ENCODE results near the gene SEMA3A. TPM values are rescaled to one million over a fixed set of nuclear protein-coding genes. Genes with fewer than 3 reads are reported as not detected.

SEMA3A gene
- total and polyA plus RNA-seq, 2 experiments from 2014 or later, result 19.8 to 46.4 TPM

DNA sequence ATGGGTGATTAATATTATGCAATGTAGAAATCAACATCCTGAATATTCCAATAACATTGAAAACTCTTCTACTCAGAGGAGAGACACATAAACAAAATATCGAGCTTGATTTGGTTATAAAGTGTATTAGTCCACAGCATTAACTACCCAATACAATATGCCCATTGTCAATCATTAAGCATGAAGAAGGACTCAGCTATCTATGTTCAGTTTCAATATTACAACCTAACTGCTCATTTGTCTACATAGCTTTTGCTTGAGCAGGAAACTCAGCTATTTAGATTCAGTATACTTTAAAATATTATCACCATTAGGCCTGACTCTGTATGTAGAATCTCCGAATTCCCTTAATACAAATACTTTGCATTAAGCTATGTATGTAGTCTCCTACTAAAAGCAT lies 262.6 kb downstream of the SEMA3A start:
- ATAC-seq (no peak), DNase-seq (ENCODE audit: low spot score) (no peak)
- H3K4me3 ChIP-seq, result no peak overlapping the region
- no peak overlapping the region for H3K4me2 ChIP-seq
- no peaks in the 10 kb centered on the region for H3K27me3 ChIP-seq (ENCODE audit: insufficient read depth)
- H3K27ac ChIP-seq (ENCODE audit: low read depth), result no peak overlapping the region
- no peaks in the 10 kb centered on the region for H3K4me1 ChIP-seq (ENCODE audit: insufficient read depth)
- H2AFZ ChIP-seq, result no peak overlapping the region
- Mint-ChIP-seq H3K9me3 (no peaks in the 10 kb centered on the region), H3K27me3 (ENCODE audit: insufficient read depth, low read depth, poor library complexity) (no peaks in the 10 kb centered on the region), H3K36me3 (ENCODE audit: low read depth) (no peaks in the 10 kb centered on the region), H3K27ac (no peak overlapping the region), H3K4me3 (no peak overlapping the region), H3K4me1 (0 out of 3 replicates have a peak, but pooled peaks cover 2% of the 10 kb centered on the region)
- TF ChIP-seq, protein P1, sequence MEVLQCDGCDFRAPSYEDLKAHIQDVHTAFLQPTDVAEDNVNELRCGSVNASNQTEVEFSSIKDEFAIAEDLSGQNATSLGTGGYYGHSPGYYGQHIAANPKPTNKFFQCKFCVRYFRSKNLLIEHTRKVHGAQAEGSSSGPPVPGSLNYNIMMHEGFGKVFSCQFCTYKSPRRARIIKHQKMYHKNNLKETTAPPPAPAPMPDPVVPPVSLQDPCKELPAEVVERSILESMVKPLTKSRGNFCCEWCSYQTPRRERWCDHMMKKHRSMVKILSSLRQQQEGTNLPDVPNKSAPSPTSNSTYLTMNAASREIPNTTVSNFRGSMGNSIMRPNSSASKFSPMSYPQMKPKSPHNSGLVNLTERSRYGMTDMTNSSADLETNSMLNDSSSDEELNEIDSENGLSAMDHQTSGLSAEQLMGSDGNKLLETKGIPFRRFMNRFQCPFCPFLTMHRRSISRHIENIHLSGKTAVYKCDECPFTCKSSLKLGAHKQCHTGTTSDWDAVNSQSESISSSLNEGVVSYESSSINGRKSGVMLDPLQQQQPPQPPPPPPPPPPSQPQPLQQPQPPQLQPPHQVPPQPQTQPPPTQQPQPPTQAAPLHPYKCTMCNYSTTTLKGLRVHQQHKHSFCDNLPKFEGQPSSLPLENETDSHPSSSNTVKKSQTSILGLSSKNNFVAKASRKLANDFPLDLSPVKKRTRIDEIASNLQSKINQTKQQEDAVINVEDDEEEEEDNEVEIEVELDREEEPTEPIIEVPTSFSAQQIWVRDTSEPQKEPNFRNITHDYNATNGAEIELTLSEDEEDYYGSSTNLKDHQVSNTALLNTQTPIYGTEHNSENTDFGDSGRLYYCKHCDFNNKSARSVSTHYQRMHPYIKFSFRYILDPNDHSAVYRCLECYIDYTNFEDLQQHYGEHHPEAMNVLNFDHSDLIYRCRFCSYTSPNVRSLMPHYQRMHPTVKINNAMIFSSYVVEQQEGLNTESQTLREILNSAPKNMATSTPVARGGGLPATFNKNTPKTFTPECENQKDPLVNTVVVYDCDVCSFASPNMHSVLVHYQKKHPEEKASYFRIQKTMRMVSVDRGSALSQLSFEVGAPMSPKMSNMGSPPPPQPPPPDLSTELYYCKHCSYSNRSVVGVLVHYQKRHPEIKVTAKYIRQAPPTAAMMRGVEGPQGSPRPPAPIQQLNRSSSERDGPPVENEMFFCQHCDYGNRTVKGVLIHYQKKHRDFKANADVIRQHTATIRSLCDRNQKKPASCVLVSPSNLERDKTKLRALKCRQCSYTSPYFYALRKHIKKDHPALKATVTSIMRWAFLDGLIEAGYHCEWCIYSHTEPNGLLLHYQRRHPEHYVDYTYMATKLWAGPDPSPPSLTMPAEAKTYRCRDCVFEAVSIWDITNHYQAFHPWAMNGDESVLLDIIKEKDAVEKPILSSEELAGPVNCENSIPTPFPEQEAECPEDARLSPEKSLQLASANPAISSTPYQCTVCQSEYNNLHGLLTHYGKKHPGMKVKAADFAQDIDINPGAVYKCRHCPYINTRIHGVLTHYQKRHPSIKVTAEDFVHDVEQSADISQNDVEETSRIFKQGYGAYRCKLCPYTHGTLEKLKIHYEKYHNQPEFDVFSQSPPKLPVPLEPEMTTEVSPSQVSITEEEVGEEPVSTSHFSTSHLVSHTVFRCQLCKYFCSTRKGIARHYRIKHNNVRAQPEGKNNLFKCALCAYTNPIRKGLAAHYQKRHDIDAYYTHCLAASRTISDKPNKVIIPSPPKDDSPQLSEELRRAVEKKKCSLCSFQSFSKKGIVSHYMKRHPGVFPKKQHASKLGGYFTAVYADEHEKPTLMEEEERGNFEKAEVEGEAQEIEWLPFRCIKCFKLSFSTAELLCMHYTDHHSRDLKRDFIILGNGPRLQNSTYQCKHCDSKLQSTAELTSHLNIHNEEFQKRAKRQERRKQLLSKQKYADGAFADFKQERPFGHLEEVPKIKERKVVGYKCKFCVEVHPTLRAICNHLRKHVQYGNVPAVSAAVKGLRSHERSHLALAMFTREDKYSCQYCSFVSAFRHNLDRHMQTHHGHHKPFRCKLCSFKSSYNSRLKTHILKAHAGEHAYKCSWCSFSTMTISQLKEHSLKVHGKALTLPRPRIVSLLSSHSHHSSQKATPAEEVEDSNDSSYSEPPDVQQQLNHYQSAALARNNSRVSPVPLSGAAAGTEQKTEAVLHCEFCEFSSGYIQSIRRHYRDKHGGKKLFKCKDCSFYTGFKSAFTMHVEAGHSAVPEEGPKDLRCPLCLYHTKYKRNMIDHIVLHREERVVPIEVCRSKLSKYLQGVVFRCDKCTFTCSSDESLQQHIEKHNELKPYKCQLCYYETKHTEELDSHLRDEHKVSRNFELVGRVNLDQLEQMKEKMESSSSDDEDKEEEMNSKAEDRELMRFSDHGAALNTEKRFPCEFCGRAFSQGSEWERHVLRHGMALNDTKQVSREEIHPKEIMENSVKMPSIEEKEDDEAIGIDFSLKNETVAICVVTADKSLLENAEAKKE (CRISPR knock-in tag; IDR thresholded peaks at IDR 0.05), result no peak
- TF ChIP-seq EZH2 (IDR thresholded peaks at IDR 0.05; ENCODE audit: low read depth, unreplicated experiment), result no peak
- no peak for TF ChIP-seq NANOG (IDR thresholded peaks at IDR 0.05; ENCODE audit: borderline replicate concordance)
- TF ChIP-seq, protein P2, sequence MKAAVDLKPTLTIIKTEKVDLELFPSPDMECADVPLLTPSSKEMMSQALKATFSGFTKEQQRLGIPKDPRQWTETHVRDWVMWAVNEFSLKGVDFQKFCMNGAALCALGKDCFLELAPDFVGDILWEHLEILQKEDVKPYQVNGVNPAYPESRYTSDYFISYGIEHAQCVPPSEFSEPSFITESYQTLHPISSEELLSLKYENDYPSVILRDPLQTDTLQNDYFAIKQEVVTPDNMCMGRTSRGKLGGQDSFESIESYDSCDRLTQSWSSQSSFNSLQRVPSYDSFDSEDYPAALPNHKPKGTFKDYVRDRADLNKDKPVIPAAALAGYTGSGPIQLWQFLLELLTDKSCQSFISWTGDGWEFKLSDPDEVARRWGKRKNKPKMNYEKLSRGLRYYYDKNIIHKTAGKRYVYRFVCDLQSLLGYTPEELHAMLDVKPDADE (IDR thresholded peaks at IDR 0.05), result no peak
- TF ChIP-seq EZH2phosphoT487 (IDR thresholded peaks at IDR 0.05; ENCODE audit: unreplicated experiment), result no peak
- no peak for TF ChIP-seq CREB1 (CRISPR knock-in tag; IDR thresholded peaks at IDR 0.05; ENCODE audit: low read depth)
- no peak for TF ChIP-seq STAT1 (IDR thresholded peaks at IDR 0.05; ENCODE audit: unreplicated experiment)
- TF ChIP-seq ZNF114 (CRISPR knock-in tag; IDR thresholded peaks at IDR 0.05), result no peak
- no peak for TF ChIP-seq JUNB (IDR thresholded peaks at IDR 0.05; ENCODE audit: unreplicated experiment)
- TF ChIP-seq ZNF331 (CRISPR knock-in tag; IDR thresholded peaks at IDR 0.05; ENCODE audit: low read depth), result no peak
- TF ChIP-seq, protein P3, sequence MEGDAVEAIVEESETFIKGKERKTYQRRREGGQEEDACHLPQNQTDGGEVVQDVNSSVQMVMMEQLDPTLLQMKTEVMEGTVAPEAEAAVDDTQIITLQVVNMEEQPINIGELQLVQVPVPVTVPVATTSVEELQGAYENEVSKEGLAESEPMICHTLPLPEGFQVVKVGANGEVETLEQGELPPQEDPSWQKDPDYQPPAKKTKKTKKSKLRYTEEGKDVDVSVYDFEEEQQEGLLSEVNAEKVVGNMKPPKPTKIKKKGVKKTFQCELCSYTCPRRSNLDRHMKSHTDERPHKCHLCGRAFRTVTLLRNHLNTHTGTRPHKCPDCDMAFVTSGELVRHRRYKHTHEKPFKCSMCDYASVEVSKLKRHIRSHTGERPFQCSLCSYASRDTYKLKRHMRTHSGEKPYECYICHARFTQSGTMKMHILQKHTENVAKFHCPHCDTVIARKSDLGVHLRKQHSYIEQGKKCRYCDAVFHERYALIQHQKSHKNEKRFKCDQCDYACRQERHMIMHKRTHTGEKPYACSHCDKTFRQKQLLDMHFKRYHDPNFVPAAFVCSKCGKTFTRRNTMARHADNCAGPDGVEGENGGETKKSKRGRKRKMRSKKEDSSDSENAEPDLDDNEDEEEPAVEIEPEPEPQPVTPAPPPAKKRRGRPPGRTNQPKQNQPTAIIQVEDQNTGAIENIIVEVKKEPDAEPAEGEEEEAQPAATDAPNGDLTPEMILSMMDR (conservative IDR thresholded peaks at IDR 0.05; ENCODE audit: low read depth in 2 of 2), result no peak
- TF ChIP-seq, protein P4, sequence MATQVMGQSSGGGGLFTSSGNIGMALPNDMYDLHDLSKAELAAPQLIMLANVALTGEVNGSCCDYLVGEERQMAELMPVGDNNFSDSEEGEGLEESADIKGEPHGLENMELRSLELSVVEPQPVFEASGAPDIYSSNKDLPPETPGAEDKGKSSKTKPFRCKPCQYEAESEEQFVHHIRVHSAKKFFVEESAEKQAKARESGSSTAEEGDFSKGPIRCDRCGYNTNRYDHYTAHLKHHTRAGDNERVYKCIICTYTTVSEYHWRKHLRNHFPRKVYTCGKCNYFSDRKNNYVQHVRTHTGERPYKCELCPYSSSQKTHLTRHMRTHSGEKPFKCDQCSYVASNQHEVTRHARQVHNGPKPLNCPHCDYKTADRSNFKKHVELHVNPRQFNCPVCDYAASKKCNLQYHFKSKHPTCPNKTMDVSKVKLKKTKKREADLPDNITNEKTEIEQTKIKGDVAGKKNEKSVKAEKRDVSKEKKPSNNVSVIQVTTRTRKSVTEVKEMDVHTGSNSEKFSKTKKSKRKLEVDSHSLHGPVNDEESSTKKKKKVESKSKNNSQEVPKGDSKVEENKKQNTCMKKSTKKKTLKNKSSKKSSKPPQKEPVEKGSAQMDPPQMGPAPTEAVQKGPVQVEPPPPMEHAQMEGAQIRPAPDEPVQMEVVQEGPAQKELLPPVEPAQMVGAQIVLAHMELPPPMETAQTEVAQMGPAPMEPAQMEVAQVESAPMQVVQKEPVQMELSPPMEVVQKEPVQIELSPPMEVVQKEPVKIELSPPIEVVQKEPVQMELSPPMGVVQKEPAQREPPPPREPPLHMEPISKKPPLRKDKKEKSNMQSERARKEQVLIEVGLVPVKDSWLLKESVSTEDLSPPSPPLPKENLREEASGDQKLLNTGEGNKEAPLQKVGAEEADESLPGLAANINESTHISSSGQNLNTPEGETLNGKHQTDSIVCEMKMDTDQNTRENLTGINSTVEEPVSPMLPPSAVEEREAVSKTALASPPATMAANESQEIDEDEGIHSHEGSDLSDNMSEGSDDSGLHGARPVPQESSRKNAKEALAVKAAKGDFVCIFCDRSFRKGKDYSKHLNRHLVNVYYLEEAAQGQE (IDR thresholded peaks at IDR 0.05; ENCODE audit: unreplicated experiment), result no peak
- TF ChIP-seq POLR2AphosphoS5 (IDR thresholded peaks at IDR 0.05; ENCODE audit: low read depth), result no peak
- no peaks in the 10 kb centered on the region for H3K36me3 ChIP-seq (ENCODE audit: insufficient read depth)
- no peaks in the 10 kb centered on the region for H4K20me1 ChIP-seq (replicated peaks; ENCODE audit: insufficient read depth)
- no peaks in the 10 kb centered on the region for H3K9me2 ChIP-seq (ENCODE audit: insufficient read depth)
- no peaks in the 10 kb centered on the region for H3K79me2 ChIP-seq (replicated peaks; ENCODE audit: insufficient read depth)
- H3F3A ChIP-seq (replicated peaks; ENCODE audit: low read depth), result no peaks in the 10 kb centered on the region
